ENCODE results near the gene DGKD. TPM values are rescaled to one million over a fixed set of nuclear protein-coding genes. Genes with fewer than 3 reads are reported as not detected.
A peak's percentile ranks its signal among the peaks of the same experiment; 100 is the strongest.

Gene DGKD
- total RNA-seq, 1 donor from 2014 or later = 86.7 TPM

GRCh38 chr2:233433029-233433428 is 78.7 kb downstream of the DGKD start:
- TF ChIP-seq CTCF (IDR thresholded peaks at IDR 0.05) = no peak
- no peak for DNase-seq
- Histone ChIP-seq H3K4me3 (no peak overlapping the region), H3K36me3 (peaks cover 28% of the 10 kb centered on the region), H3K27me3 (no peaks in the 10 kb centered on the region), H3K9me3 (no peaks in the 10 kb centered on the region), H3K4me1 (no peaks in the 10 kb centered on the region), H3K27ac (no peak overlapping the region)
- no peak for ATAC-seq
- intact Hi-C loops (cut with DNase I) = no loop called here

- DNase-seq (no peak), ATAC-seq (no peak)
- peaks cover 34% of the 10 kb centered on the region for H3K36me3 ChIP-seq
- no peaks in the 10 kb centered on the region for H3K4me1 ChIP-seq
- intact Hi-C loops (cut with DNase I) = no loop called here
- H3K9me3 ChIP-seq = no peaks in the 10 kb centered on the region
- no peak overlapping the region for H3K4me3 ChIP-seq
- H3K27ac ChIP-seq = no peak overlapping the region
- TF ChIP-seq CTCF (IDR thresholded peaks at IDR 0.05) = no peak
- H3K27me3 ChIP-seq = no peaks in the 10 kb centered on the region
Measured at GRCh38 chr2:233433794-233434193, 79.5 kb downstream of the DGKD start.

GRCh38 chr2:233434666-233435330 is 80.5 kb downstream of the DGKD start:
- ATAC-seq = peak; percentile 45
- peak; percentile 50 for DNase-seq
- Histone ChIP-seq H3K9me3 (no peaks in the 10 kb centered on the region), H3K36me3 (peaks cover 44% of the 10 kb centered on the region), H3K27ac (no peak overlapping the region), H3K4me1 (no peaks in the 10 kb centered on the region), H3K27me3 (no peaks in the 10 kb centered on the region), H3K4me3 (no peak overlapping the region)
- intact Hi-C loops (cut with DNase I) = no loop called here
- no peak for TF ChIP-seq CTCF (IDR thresholded peaks at IDR 0.05)

- DNase-seq = peak; percentile 37
- ATAC-seq = peak; percentile 7
- Histone ChIP-seq H3K4me3 (no peak overlapping the region), H3K36me3 (peaks cover 48% of the 10 kb centered on the region), H3K9me3 (no peaks in the 10 kb centered on the region), H3K27me3 (no peaks in the 10 kb centered on the region), H3K27ac (no peak overlapping the region), H3K4me1 (no peaks in the 10 kb centered on the region)
- intact Hi-C loops (cut with DNase I) = no loop called here
- TF ChIP-seq CTCF (IDR thresholded peaks at IDR 0.05) = no peak
Measured at GRCh38 chr2:233435436-233436190, 81.3 kb downstream of the DGKD start.

GRCh38 chr2:233436191-233436581 is 81.9 kb downstream of the DGKD start:
- intact Hi-C loops (cut with DNase I) = no loop called here
- Histone ChIP-seq H3K4me1 (no peaks in the 10 kb centered on the region), H3K27ac (no peak overlapping the region), H3K36me3 (peaks cover 48% of the 10 kb centered on the region), H3K4me3 (no peak overlapping the region), H3K27me3 (no peaks in the 10 kb centered on the region), H3K9me3 (no peaks in the 10 kb centered on the region)
- DNase-seq = peak; percentile 56
- TF ChIP-seq CTCF (IDR thresholded peaks at IDR 0.05) = no peak
- ATAC-seq = no peak
